Spleen (tissue), 7 donors: Measurements from ENCODE around the gene ALKBH1.

Experiments used
- POLR2A ChIP-seq, 3 donors: fragments of 450-650 bp; IDR thresholded peaks; one replicate each; pipeline ENCODE4 v1.5.1; 2017; ENCODE audit warnings: antibody characterized with exemption in 3 of 3, mild to moderate bottlenecking in 1 of 3
- TF ChIP-seq, protein P1 (sequence below), 11 experiments: fragments of 200-600 bp in 7 of 11; fragments of 450-650 bp in 4 of 11; sonication (generic) in 4 of 11; IDR thresholded peaks in 8 of 11; conservative IDR thresholded peaks in 3 of 11; 1 replicate in 7 of 11; 2 replicates in 4 of 11; pipeline versions ENCODE4 v1.4.0 to v1.8.0; 2016 to 2021; ENCODE audit warnings: antibody characterized with exemption in 11 of 11, inconsistent platforms in 4 of 11, mild to moderate bottlenecking in 1 of 11
- donor health status: DM: no; HTN: no; CAD: no; lungs with moderate emphysema.
- donor health status: DM: no; HTN: no; CAD: no.
- donor health status: DM: no; HTN: no; CAD: no.

DNA sequence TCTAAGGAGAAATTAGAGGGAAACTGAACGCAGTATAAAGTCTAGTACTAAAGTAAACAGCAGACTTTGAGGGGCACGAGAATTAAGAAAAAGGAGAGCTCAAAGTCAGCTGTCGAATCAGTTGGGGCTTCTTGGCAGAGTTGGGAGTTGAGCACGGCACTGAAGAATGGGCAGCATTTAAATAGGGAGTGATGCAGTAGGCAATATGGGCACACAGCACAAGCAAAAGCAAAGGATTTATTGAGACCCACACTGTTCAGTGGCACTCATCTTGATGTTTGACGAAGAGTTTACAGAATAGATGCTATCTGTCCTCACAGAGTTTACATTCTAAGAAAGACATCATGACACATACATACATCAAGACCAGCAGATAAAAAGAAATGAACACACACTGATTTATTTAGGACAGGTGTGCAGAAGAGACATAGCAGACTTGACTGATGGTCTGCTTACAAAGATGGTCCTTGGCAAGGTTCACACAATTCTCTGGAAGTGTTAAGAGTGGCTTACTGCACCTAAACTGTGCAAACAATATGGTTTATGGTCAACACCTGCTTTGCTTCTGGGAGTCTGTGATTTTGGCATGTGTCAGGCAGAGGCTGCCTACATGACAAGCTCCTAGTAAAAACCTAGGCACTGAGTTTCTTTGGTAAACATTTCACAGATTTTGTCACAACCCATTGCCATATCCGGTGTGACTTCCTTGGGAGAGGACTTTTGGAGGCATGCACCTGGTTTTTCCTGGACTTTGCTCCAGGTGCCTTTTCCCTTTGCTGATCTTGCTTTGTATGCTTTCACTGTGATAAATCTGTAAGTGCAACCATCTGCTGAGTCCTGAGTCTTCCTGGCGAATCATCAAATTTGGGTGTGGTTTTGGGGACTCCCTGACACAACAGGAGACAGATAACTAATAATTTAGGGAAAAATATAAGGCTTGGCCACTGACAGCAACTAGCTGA, 26.3 kb downstream of the ALKBH1 start:
- TF ChIP-seq, protein P1, sequence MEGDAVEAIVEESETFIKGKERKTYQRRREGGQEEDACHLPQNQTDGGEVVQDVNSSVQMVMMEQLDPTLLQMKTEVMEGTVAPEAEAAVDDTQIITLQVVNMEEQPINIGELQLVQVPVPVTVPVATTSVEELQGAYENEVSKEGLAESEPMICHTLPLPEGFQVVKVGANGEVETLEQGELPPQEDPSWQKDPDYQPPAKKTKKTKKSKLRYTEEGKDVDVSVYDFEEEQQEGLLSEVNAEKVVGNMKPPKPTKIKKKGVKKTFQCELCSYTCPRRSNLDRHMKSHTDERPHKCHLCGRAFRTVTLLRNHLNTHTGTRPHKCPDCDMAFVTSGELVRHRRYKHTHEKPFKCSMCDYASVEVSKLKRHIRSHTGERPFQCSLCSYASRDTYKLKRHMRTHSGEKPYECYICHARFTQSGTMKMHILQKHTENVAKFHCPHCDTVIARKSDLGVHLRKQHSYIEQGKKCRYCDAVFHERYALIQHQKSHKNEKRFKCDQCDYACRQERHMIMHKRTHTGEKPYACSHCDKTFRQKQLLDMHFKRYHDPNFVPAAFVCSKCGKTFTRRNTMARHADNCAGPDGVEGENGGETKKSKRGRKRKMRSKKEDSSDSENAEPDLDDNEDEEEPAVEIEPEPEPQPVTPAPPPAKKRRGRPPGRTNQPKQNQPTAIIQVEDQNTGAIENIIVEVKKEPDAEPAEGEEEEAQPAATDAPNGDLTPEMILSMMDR (IDR thresholded peaks at IDR 0.05 in 8 of 11, conservative IDR thresholded peaks at IDR 0.05 in 3 of 11): no peak
- no peak for TF ChIP-seq POLR2A (IDR thresholded peaks at IDR 0.05)
